Trophoblast cell (in vitro differentiated cells and primary cell): Measurements from ENCODE around the gene MPPED2.

Source experiments
- DNase-seq, 2 donors: peaks; one replicate each; pipeline ENCODE4 v3.0.0-alpha.2; 2016
- H2AFZ ChIP-seq: 2 replicates; pipeline ENCODE4 v1.6.1; 2013; ENCODE audit warnings: low read length, moderate library complexity, mild to moderate bottlenecking; ENCODE audit not compliant: insufficient read depth, poor library complexity
- H2AK5ac ChIP-seq: 2 replicates; pipeline ENCODE4 v1.6.1; 2013; ENCODE audit warnings: mild to moderate bottlenecking, low read length
- H2BK120ac ChIP-seq: 2 replicates; pipeline ENCODE4 v1.6.1; 2013; ENCODE audit warnings: low read length, mild to moderate bottlenecking, moderate library complexity; ENCODE audit not compliant: insufficient read depth, poor library complexity
- H2BK12ac ChIP-seq: 2 replicates; pipeline ENCODE4 v1.6.1; 2013; ENCODE audit warnings: mild to moderate bottlenecking, low read length, moderate library complexity
- H2BK5ac ChIP-seq: 2 replicates; pipeline ENCODE4 v1.6.1; 2013; ENCODE audit warnings: low read length, low read depth, moderate library complexity, mild to moderate bottlenecking; ENCODE audit not compliant: poor library complexity
- H3K14ac ChIP-seq: 2 replicates; pipeline ENCODE4 v1.6.1; 2013; ENCODE audit warnings: mild to moderate bottlenecking, low read length
- H3K18ac ChIP-seq: 2 replicates; pipeline ENCODE4 v1.6.1; 2013; ENCODE audit warnings: mild to moderate bottlenecking, low read length
- H3K23ac ChIP-seq: 2 replicates; pipeline ENCODE4 v1.6.1; 2013; ENCODE audit warnings: low read length
- H3K27ac ChIP-seq: 2 replicates; pipeline ENCODE4 v1.5.1; 2013; ENCODE audit warnings: low read depth, mild to moderate bottlenecking, inconsistent platforms, low read length, moderate library complexity
- H3K27me3 ChIP-seq: 2 replicates; pipeline ENCODE4 v1.6.1; 2013; ENCODE audit warnings: inconsistent platforms, mild to moderate bottlenecking, low read length, moderate library complexity; ENCODE audit not compliant: insufficient read depth
- H3K36me3 ChIP-seq, 2 experiments: 1 replicate in 1 of 2; 2 replicates in 1 of 2; pipeline ENCODE4 v1.6.1; 2013; ENCODE audit warnings: low read length in 2 of 2, mild to moderate bottlenecking in 2 of 2, moderate library complexity in 1 of 2; ENCODE audit not compliant: insufficient read depth in 2 of 2, control insufficient read depth in 1 of 2
- H3K4ac ChIP-seq: 2 replicates; pipeline ENCODE4 v1.6.1; 2013; ENCODE audit warnings: low read depth, mild to moderate bottlenecking, low read length, moderate library complexity
- H3K4me1 ChIP-seq, 2 experiments: 1 replicate in 1 of 2; 2 replicates in 1 of 2; pipeline ENCODE4 v1.6.1; 2013; ENCODE audit warnings: low read length in 2 of 2, mild to moderate bottlenecking in 2 of 2, moderate library complexity in 1 of 2; ENCODE audit not compliant: insufficient read depth in 2 of 2, control insufficient read depth in 1 of 2
- H3K4me2 ChIP-seq: 2 replicates; pipeline ENCODE4 v1.6.1; 2013; ENCODE audit warnings: inconsistent platforms, mild to moderate bottlenecking, low read length, moderate library complexity
- H3K4me3 ChIP-seq: 2 replicates; pipeline ENCODE4 v1.5.1; 2013; ENCODE audit warnings: mild to moderate bottlenecking, low read depth, low read length, inconsistent platforms
- H3K79me1 ChIP-seq: one replicate; pipeline ENCODE4 v1.6.1; 2013; ENCODE audit warnings: low read length
- H3K79me2 ChIP-seq: 2 replicates; pipeline ENCODE4 v1.6.1; 2013; ENCODE audit warnings: low read length, mild to moderate bottlenecking; ENCODE audit not compliant: control insufficient read depth, insufficient read depth, poor library complexity
- H3K9ac ChIP-seq: 2 replicates; pipeline ENCODE4 v1.6.1; 2013; ENCODE audit warnings: mild to moderate bottlenecking, low read length
- H3K9me3 ChIP-seq: 2 replicates; pipeline ENCODE4 v1.6.1; 2013; ENCODE audit warnings: low read depth, mild to moderate bottlenecking, control low read depth, inconsistent platforms, low read length; ENCODE audit not compliant: insufficient read depth
- H4K12ac ChIP-seq: 2 replicates; pipeline ENCODE4 v1.6.1; 2013; ENCODE audit warnings: low read depth, mild to moderate bottlenecking, low read length, moderate library complexity
- H4K8ac ChIP-seq: 2 replicates; pipeline ENCODE4 v1.6.1; 2013; ENCODE audit warnings: low read depth, mild to moderate bottlenecking, low read length, moderate library complexity
- H4K91ac ChIP-seq: one replicate; pipeline ENCODE4 v1.6.1; 2013; ENCODE audit warnings: low read depth, mild to moderate bottlenecking, low read length, moderate library complexity
- WGBS: extraction: QIAGEN DNeasy Blood & Tissue Kit; methylation state at CpG from one replicate; pipeline ENCODE4 v1.1.7; 2013; ENCODE audit warnings: missing lambda C conversion rate; ENCODE audit not compliant: insufficient read length, insufficient coverage; ENCODE audit errors: extremely low coverage; 5-methylcytosine and 5-hydroxymethylcytosine counted together

MPPED2 gene

DNA sequence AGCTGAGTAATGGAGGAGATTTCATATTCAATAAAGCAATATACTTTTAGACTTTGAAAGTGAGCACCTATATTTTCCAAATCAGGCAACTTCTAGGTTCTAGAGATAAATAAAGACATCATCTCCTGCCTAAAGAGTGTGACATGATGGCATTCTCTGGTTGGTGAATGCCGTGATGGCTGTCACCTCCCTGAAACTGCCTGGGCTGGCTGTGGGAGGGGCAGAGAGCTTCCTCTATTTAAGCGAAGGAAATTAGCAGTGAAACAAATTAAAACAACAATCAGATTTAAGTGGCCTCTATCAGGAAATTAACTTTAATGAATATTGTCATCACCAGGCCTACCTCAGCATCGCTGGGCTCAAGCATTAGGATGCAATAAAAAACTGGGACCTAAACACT, 149.4 kb downstream of the MPPED2 start:
- H2BK120ac ChIP-seq = no peak overlapping the region
- H3K27ac ChIP-seq = no peak overlapping the region
- H3K79me1 ChIP-seq = no peaks in the 10 kb centered on the region
- H4K91ac ChIP-seq = no peak overlapping the region
- H3K4me2 ChIP-seq = no peak overlapping the region
- no peak overlapping the region for H3K14ac ChIP-seq
- H3K27me3 ChIP-seq = no peaks in the 10 kb centered on the region
- no peaks in the 10 kb centered on the region for H3K9me3 ChIP-seq
- H2BK12ac ChIP-seq = no peak overlapping the region
- H3K4ac ChIP-seq = no peak overlapping the region
- no peak overlapping the region for H2AK5ac ChIP-seq
- no peaks in the 10 kb centered on the region for H3K36me3 ChIP-seq
- peaks cover 0 to 4% of the 10 kb centered on the region in 2 experiments for H3K4me1 ChIP-seq
- no peak overlapping the region for H4K12ac ChIP-seq
- no peaks in the 10 kb centered on the region for H3K79me2 ChIP-seq
- no peak overlapping the region for H3K18ac ChIP-seq
- WGBS = no CpG with 5 or more reads among the region's 3 CpGs
- H3K23ac ChIP-seq = no peak overlapping the region
- H2AFZ ChIP-seq = no peak overlapping the region
- no peak overlapping the region for H3K9ac ChIP-seq
- H4K8ac ChIP-seq = no peak overlapping the region
- no peak overlapping the region for H3K4me3 ChIP-seq
- no peak for DNase-seq
- H2BK5ac ChIP-seq = no peak overlapping the region

- Histone ChIP-seq H2AFZ (no peak overlapping the region), H3K9ac (no peak overlapping the region), H3K18ac (no peak overlapping the region), H4K12ac (no peak overlapping the region), H3K27ac (no peak overlapping the region), H3K36me3 (no peaks in the 10 kb centered on the region), H2BK120ac (no peak overlapping the region), H2AK5ac (no peak overlapping the region), H3K4me2 (no peak overlapping the region), H3K9me3 (no peaks in the 10 kb centered on the region), H3K27me3 (no peaks in the 10 kb centered on the region), H3K4me1 (peaks cover 0 to 4% of the 10 kb centered on the region in 2 experiments), H2BK5ac (no peak overlapping the region), H3K23ac (no peak overlapping the region), H3K14ac (no peak overlapping the region), H3K4ac (no peak overlapping the region), H3K4me3 (no peak overlapping the region), H4K8ac (no peak overlapping the region), H3K79me1 (no peaks in the 10 kb centered on the region), H4K91ac (no peak overlapping the region), H3K79me2 (no peaks in the 10 kb centered on the region), H2BK12ac (no peak overlapping the region)
- DNase-seq = no peak
Measured at GRCh38 chr11:30435488-30435887, 150.7 kb downstream of the MPPED2 start.

GRCh38 chr11:30434901-30435300, 151.3 kb downstream of the MPPED2 start:
- Histone ChIP-seq H4K91ac (no peak overlapping the region), H4K12ac (no peak overlapping the region), H2BK5ac (no peak overlapping the region), H3K27ac (no peak overlapping the region), H3K27me3 (no peaks in the 10 kb centered on the region), H4K8ac (no peak overlapping the region), H3K9me3 (no peaks in the 10 kb centered on the region), H3K4me2 (no peak overlapping the region), H3K9ac (no peak overlapping the region), H3K14ac (no peak overlapping the region), H3K23ac (no peak overlapping the region), H2BK12ac (no peak overlapping the region), H2AK5ac (no peak overlapping the region), H3K4me3 (no peak overlapping the region), H3K79me2 (no peaks in the 10 kb centered on the region), H3K4me1 (peaks cover 0 to 4% of the 10 kb centered on the region in 2 experiments), H3K79me1 (no peaks in the 10 kb centered on the region), H3K4ac (no peak overlapping the region), H2BK120ac (no peak overlapping the region), H3K36me3 (no peaks in the 10 kb centered on the region), H3K18ac (no peak overlapping the region), H2AFZ (no peak overlapping the region)
- no CpG with 5 or more reads among the region's 3 CpGs for WGBS
- DNase-seq = no peak

DNA sequence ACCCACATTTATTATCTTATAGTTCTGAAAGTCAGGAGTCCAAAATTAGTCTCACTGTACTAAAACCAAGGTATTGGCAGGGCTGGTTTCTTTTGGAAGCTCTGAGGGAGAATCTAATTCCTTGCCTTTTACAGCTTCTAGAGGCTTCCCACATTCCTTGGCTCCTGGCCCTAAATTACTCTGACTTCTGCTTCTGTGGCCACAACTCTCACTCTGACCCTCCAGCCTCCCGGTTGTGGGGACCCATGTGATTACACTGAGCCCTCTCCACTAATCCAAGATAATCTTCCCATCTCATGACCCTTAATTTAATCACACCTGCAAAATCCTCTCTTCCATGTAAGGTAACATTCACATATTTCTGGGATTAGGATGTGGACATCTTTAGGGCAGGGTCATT, 152.3 kb downstream of the MPPED2 start:
- Histone ChIP-seq H4K12ac (no peak overlapping the region), H2AFZ (no peak overlapping the region), H3K4ac (no peak overlapping the region), H3K27ac (no peak overlapping the region), H4K91ac (no peak overlapping the region), H3K9me3 (no peaks in the 10 kb centered on the region), H3K4me2 (no peak overlapping the region), H3K14ac (no peak overlapping the region), H3K23ac (no peak overlapping the region), H3K9ac (no peak overlapping the region), H2BK12ac (no peak overlapping the region), H4K8ac (no peak overlapping the region), H3K27me3 (no peaks in the 10 kb centered on the region), H3K79me2 (no peaks in the 10 kb centered on the region), H3K18ac (no peak overlapping the region), H3K79me1 (no peaks in the 10 kb centered on the region), H3K4me3 (no peak overlapping the region), H2BK5ac (no peak overlapping the region), H2BK120ac (no peak overlapping the region), H3K4me1 (peaks cover 0 to 4% of the 10 kb centered on the region in 2 experiments), H3K36me3 (no peaks in the 10 kb centered on the region), H2AK5ac (no peak overlapping the region)
- WGBS = no CpG with 5 or more reads among the region's 1 CpG
- DNase-seq = no peak
